Left cardiac atrium (tissue), 4 donors: ENCODE results near the gene PLCL1. TPM values are rescaled to one million over a fixed set of nuclear protein-coding genes. Genes with fewer than 3 reads are reported as not detected.
"Not testable (repeated sequence)": the region's sequence is repeated elsewhere in the genome, so short reads cannot be mapped to it uniquely, and the experiment has no call there.

Source experiments
- ATAC-seq, 2 donors: fragments of 200-7000 bp; cut with Tn5 transposase; one replicate each; pipeline ENCODE4 v1.9.1; 2020; ENCODE audit warnings: mild to moderate bottlenecking in 2 of 2, moderate library complexity in 2 of 2
- DNase-seq: peaks from one replicate; pipeline ENCODE4 v3.0.0-alpha.2; 2020
- intact Hi-C, 2 donors: fragments of 100-400 bp; cut with DNase I; formaldehyde crosslinking; loops; one replicate each; pipeline versions ENCODE4 v1.14.1 to v1.15.1; 2022 to 2023
- total RNA-seq, 2 donors: library from RNA; stranded (reverse); fragmentation: NEBNext Ultra II Directional; extraction: Animal tissue kit (Norgen Biotek cat#: 25700); gene quantifications; one replicate each; pipeline ENCODE4 v1.2.1, GENCODE V29; 2021
- donor health status: DM: no; HTN: yes; CAD: no.
- donor health status: DM: no; HTN: yes; CAD: no; lungs with severe emphysema.
- donor health status: DM: yes; HTN: yes; CAD: no.
- donor health status: Dilated cardiomyopathy.

Gene PLCL1
- total RNA-seq, 2 donors from 2014 or later: 17.7 to 19.1 TPM

GRCh38 chr2:198161151-198161550 lies 356.8 kb downstream of the PLCL1 start:
- DNase-seq (no peak), ATAC-seq (no peak)
- intact Hi-C loops: no loop called here

- intact Hi-C loops: no loop called here
- no peak for ATAC-seq
Measured at GRCh38 chr2:198162276-198162675, 357.9 kb downstream of the PLCL1 start.

DNA sequence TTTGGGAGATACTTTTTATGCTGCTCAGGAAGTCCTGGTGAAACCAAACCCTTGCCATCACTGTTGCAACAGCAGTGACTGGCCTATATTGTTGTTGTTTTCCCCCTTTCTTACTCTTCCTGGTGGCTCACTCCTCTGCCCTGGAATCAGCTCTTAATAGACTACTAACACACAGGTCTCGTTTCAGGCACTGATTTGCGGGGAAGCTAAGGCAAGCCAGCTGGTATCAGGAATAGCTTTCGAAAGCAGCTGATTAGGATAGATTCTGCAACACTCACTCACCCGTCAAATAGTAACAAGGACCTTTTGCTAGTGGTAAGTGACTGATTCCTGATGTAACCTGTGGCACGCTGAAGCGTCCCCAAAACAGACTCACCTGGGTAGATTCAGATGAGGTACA lies 360.4 kb downstream of the PLCL1 start:
- ATAC-seq: no peak
- intact Hi-C loops: no loop called here

More at GRCh38 chr2:198162276-198162675, 357.9 kb downstream of the PLCL1 start:
- no peak for DNase-seq

DNA sequence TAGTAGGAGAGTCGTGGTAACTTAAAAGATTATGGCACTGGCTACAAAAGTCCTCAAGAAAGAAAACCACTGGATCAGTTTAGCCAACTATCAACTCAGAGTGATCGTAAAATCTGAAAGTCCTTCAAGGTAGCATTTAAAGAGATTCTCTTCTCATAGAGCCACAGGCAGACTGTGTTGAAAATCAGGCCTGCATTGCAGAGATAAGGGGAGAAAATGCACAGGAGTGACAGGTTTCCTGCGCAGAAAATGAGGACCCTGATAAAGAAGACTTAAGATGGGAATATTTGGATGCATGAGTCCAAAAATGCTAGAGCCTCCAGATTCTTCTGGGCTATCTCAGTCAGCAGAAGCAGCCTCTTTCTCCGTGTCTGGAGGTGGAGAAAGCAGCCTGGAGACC lies 360.9 kb downstream of the PLCL1 start:
- intact Hi-C loops: no loop called here
- DNase-seq (no peak), ATAC-seq (no peak)

More for the DNA sequence above, 360.4 kb downstream of the PLCL1 start:
- DNase-seq: no peak

- intact Hi-C loops: no loop called here
- DNase-seq (no peak), ATAC-seq (no peak)
Measured at GRCh38 chr2:198167346-198167745, 363.0 kb downstream of the PLCL1 start.

DNA sequence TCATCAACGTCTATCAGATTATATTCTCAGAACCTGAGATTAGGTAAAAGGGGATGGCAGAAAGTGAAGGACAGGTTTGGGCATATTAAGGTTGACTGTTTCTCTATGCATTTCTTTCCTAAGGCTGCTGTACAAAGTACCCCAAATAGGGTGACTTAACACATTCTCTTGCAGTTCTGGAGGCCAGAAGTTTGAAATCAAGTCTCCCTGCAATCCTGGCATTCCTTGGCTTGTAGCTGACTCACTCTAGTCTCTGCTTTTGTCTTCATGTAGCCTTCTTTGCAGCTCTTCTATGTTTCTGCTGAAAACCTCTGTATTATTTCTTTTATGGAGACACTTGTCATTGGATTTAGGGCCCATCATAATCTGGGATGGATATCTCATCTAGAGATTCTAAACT lies 364.3 kb downstream of the PLCL1 start:
- no peak for DNase-seq
- ATAC-seq: no peak
- intact Hi-C loops: no loop called here

DNA sequence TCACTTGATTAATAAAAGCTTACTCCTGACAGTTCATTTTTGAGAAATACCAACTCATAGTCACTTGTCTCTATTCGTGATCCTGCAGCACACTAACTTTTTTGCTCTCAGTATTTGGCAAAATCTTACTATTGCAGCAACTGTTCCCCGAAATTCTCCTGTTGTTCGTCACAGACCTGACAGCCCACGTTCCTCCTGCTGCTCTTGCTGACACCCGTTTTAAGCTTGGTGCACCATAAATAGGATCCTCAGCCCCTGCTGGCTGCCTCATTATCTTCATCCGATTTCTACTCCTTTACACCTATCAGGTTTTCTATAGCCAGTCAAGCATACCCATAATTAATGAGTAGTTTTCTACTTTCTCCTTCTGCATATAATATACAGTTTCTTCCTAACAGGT lies 368.8 kb downstream of the PLCL1 start:
- no peak for ATAC-seq
- intact Hi-C loops: no loop called here

GRCh38 chr2:198173864-198174263 lies 369.5 kb downstream of the PLCL1 start:
- ATAC-seq: no peak
- intact Hi-C loops: no loop called here
- no peak for DNase-seq

More for the DNA sequence above, 368.8 kb downstream of the PLCL1 start:
- DNase-seq: no peak

DNA sequence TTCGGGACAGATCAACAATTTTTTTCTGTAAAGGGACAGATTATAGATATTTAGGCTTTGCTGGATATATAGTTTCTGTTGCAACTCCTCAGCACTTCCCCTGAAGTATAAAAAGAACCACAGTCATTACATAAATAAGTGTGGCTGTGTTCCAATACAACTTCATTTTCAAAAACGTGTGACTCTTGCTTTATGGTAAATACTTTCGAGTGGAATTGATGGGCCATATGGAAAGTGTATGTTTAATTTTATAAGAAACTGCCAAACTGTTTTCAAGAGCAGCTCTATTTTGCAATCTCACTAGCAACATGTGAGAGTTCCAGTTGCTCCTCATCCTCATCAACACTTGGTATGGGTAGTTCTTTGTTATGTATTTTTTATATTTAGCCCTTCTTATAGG lies 370.9 kb downstream of the PLCL1 start:
- DNase-seq: no peak
- intact Hi-C loops: no loop called here
- no peak for ATAC-seq

DNA sequence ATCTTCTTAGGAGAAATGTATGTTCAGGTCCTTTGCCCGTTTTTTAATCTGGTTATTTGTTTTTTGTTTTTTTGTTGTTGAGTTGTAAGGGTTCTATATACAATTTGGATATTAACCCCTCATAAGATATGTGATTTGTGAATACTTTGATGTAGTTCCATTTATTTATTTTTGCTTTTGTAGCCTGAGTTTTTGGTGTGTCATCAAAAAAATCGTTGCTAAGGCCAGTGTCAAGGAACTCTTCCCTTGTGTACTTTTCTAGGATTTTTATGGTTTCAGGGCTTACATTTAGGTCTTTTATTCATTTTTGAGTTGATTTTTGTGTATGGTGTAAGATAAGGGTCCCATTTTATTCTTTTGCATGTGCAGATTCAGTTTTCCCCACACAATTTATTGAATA lies 372.6 kb downstream of the PLCL1 start:
- DNase-seq: no peak
- intact Hi-C loops: no loop called here
- ATAC-seq: no peak

DNA sequence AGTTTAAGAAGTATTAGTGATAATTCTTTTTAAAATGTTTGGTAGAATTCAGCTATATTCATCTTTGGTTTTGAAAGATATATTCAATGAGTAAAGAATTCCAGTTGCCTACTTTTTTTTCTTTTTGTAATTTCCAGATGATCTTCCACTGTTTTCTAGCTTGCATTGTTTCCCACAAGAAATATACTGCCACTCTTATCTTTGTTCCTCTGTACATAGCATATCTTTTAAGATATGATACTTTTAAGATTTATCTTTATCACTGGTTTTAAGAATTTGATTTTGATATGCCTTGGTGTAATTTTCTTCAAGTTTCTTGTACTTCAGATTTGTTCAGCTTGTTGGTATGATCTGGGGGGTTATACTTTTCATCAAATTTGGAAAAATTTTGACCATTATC lies 374.4 kb downstream of the PLCL1 start:
- no peak for ATAC-seq
- no peak for DNase-seq
- intact Hi-C loops: no loop called here

- no peak for ATAC-seq
- intact Hi-C loops: no loop called here
- no peak for DNase-seq
Measured at GRCh38 chr2:198186257-198186656, 381.9 kb downstream of the PLCL1 start.

- intact Hi-C loops: no loop called here
- ATAC-seq: no peak
- no peak for DNase-seq
Measured at GRCh38 chr2:198187841-198188240, 383.4 kb downstream of the PLCL1 start.

DNA sequence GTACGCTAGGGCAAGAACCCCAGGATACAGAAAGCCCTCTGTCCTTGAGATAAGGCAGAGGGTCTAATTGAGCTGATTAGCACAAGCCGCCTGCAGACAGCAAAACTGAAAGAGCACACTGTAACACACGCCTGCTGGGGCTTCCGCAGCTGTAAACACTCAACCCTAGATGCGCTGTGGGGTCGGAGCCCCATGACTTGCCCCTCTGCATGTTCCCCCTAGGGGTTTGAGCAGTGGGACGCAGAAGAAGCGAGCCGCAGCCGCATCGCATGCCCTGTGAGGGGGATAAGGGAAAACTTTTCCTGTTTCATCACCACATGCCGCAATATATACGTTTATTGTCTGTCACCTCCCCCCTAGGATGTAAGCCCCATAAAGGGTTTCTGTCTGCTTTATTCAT lies 384.6 kb downstream of the PLCL1 start:
- ATAC-seq (no peak), DNase-seq (no peak)
- intact Hi-C loops: no loop called here

- ATAC-seq (no peak), DNase-seq (no peak)
- intact Hi-C loops: no loop called here
Measured at GRCh38 chr2:198191651-198192050, 387.3 kb downstream of the PLCL1 start.

GRCh38 chr2:198196556-198196955 lies 392.2 kb downstream of the PLCL1 start:
- DNase-seq, ATAC-seq, intact Hi-C loops: not testable (repeated sequence)

Other genes starting within 250 kb of the PLCL1 start
- gene RFTN2, start 129.0 kb upstream of the PLCL1 start, total RNA-seq: 1 to 10 TPM; 3.9 to 8.6 TPM
- 10 to 100 TPM in 1 of 2 donors, 1 to 10 TPM in 1; 6.0 to 11.0 TPM for gene MARS2, start 99.2 kb upstream of the PLCL1 start, total RNA-seq
- gene BOLL, start 19.3 kb upstream of the PLCL1 start, total RNA-seq: not detected